ENCODE results near the gene PSEN1. TPM values are rescaled to one million over a fixed set of nuclear protein-coding genes. Genes with fewer than 3 reads are reported as not detected.

Gene PSEN1
- total and polyA plus RNA-seq, 2 of the 8 experiments (the other 6 are each of a cell fraction or from before 2014, with no cell fraction given), result 10.1 to 38.7 TPM

- H4K20me1 ChIP-seq (replicated peaks in 1 of 2; ENCODE audit: control insufficient read depth in 1 of 2, insufficient read depth in 2 of 2, low read length in 2 of 2), result peaks cover 3 to 4% of the 10 kb centered on the region in 2 experiments
- H3K9ac ChIP-seq (replicated peaks in 1 of 4; ENCODE audit: extremely low read depth in 1 of 4, low read depth in 3 of 4, low read length in 3 of 4), result no peak overlapping the region
- DNase-seq (ENCODE audit: low read depth in 1 of 2, low spot score in 2 of 2), result no peak
- no peak overlapping the region for H2BK20ac ChIP-seq (ENCODE audit: low read length)
- no peak overlapping the region for H3K4me2 ChIP-seq (ENCODE audit: insufficient read depth in 1 of 2, low read depth in 2 of 2, low read length in 2 of 2)
- no peaks in the 10 kb centered on the region for H3K9me3 ChIP-seq (ENCODE audit: insufficient read depth in 2 of 2, low read depth in 1 of 2, low read length in 1 of 2)
- H3K23me2 ChIP-seq (ENCODE audit: low read depth, low read length), result no peaks in the 10 kb centered on the region
- H2BK5ac ChIP-seq (ENCODE audit: low read depth, low read length), result no peak overlapping the region
- no peak overlapping the region for H2AFZ ChIP-seq (ENCODE audit: low read length)
- H3K36me3 ChIP-seq (ENCODE audit: control insufficient read depth in 2 of 4, insufficient read depth in 4 of 4, low read length in 3 of 4), result peaks cover 4 to 49% (median 23%) of the 10 kb centered on the region in 4 experiments; a peak in 7 of 8 replicates
- ChIA-PET CTCF (ENCODE audit: partially characterized antibody) (interaction anchor here (0.7 to 2.9 kb wide), 24 partner anchors 22 to 1314 kb away, joined by 3 to 18 read pairs (median 4); no protein-coding TSS in a partner anchor), POLR2A (ENCODE audit: partially characterized antibody) (no interaction called here)
- H3K4me3 ChIP-seq (ENCODE audit: extremely low read depth in 1 of 4, insufficient read depth in 2 of 4, low read depth in 3 of 4, low read length in 4 of 4), result no peak overlapping the region
- FAIRE-seq, result no peak
- no peak overlapping the region for H2AK5ac ChIP-seq (ENCODE audit: low read depth, low read length)
- no peak overlapping the region for H4K91ac ChIP-seq (replicated peaks; ENCODE audit: insufficient read length, low read length)
- no peak overlapping the region for H4K8ac ChIP-seq (ENCODE audit: extremely low read depth, insufficient read depth, low read length)
- H3K79me1 ChIP-seq (ENCODE audit: low read depth, low read length), result no peaks in the 10 kb centered on the region; the same call in 1 of the 2 replicates
- no peak overlapping the region for H3K18ac ChIP-seq (ENCODE audit: extremely low read depth, low read length)
- H3K14ac ChIP-seq (ENCODE audit: insufficient read length), result no peak overlapping the region
- H3K79me2 ChIP-seq (ENCODE audit: control insufficient read depth in 1 of 2, insufficient read depth in 2 of 2, low read length in 2 of 2), result no peaks in the 10 kb centered on the region
- peaks cover 2 to 10% (median 6%) of the 10 kb centered on the region in 4 experiments; a peak in 6 of 7 replicates for H3K4me1 ChIP-seq (replicated peaks in 1 of 4; ENCODE audit: control insufficient read depth in 3 of 4, insufficient read depth in 4 of 4, low read length in 3 of 4)
- H3K27ac ChIP-seq (ENCODE audit: low read depth, low read length), result no peak overlapping the region
- H2BK120ac ChIP-seq (replicated peaks; ENCODE audit: low read depth, low read length), result no peak overlapping the region
- H4K5ac ChIP-seq (ENCODE audit: insufficient read length, low read depth, low read length), result no peak overlapping the region
- no peak overlapping the region for H2BK12ac ChIP-seq (ENCODE audit: low read depth, low read length)
- WGBS, 2 experiments (ENCODE audit: extremely low coverage in 1 of 2, insufficient coverage in 1 of 2, insufficient read length in 1 of 2, insufficient replicate concordance in 2 of 2, low coverage in 1 of 2, low lambda C conversion rate in 2 of 2, missing lambda C conversion rate in 1 of 2), result 78% methylated on average over 3 of the region's 3 CpGs; no CpG with 5 or more reads in 1 of the 2 experiments
- H2BK15ac ChIP-seq (ENCODE audit: low read length), result no peak overlapping the region
- no peak overlapping the region for H3K56ac ChIP-seq (replicated peaks; ENCODE audit: insufficient read length, low read depth, low read length)
- no peak overlapping the region for H3K23ac ChIP-seq (ENCODE audit: insufficient read length)
- no peaks in the 10 kb centered on the region for H3K27me3 ChIP-seq (replicated peaks in 1 of 4; ENCODE audit: control insufficient read depth in 3 of 4, extremely low read depth in 1 of 4, insufficient read depth in 3 of 4, low read length in 3 of 4)
- H3K4ac ChIP-seq (replicated peaks; ENCODE audit: insufficient read length, low read depth, low read length), result no peak overlapping the region
- no peak for TF ChIP-seq EGR1 (IDR thresholded peaks at IDR 0.05; ENCODE audit: borderline replicate concordance, low read depth, low read length)
- no peak for TF ChIP-seq CEBPB (IDR thresholded peaks at IDR 0.05; ENCODE audit: low read depth, low read length)
- no peak for TF ChIP-seq E2F6 (IDR thresholded peaks at IDR 0.05)
- no peak for TF ChIP-seq KDM5A (IDR thresholded peaks at IDR 0.05; ENCODE audit: low read length)
- no peak for TF ChIP-seq ATF3 (IDR thresholded peaks at IDR 0.05; ENCODE audit: insufficient read depth, low read depth, low read length)
- no peak for TF ChIP-seq CHD1 (IDR thresholded peaks at IDR 0.05; ENCODE audit: low read depth, low read length)
- no peak for TF ChIP-seq JUN (IDR thresholded peaks at IDR 0.05; ENCODE audit: low read depth, low read length)
- no peak for TF ChIP-seq POLR2A (IDR thresholded peaks at IDR 0.05; ENCODE audit: control extremely low read depth in 1 of 2, low read depth in 2 of 2, low read length in 2 of 2)
- no peak for TF ChIP-seq MAX (IDR thresholded peaks at IDR 0.05)
- TF ChIP-seq HDAC6 (IDR thresholded peaks at IDR 0.05; ENCODE audit: low read depth, low read length), result no peak
- no peak for TF ChIP-seq SP2 (IDR thresholded peaks at IDR 0.05; ENCODE audit: low read length)
- no peak for TF ChIP-seq FOSL1 (IDR thresholded peaks at IDR 0.05; ENCODE audit: insufficient read depth, low read depth, low read length)
Measured at GRCh38 chr14:73173092-73173735, 36.9 kb downstream of the PSEN1 start.

Measured in H1 (cell line).